GM21619 (cell line): ENCODE results near the gene ZNF488.

ENCODE experiments used
- ATAC-seq: cut with Tn5 transposase; IDR thresholded peaks from one replicate; pipeline ENCODE4 v1.9.1; 2021; ENCODE audit not compliant: unreplicated experiment

ZNF488 gene

DNA sequence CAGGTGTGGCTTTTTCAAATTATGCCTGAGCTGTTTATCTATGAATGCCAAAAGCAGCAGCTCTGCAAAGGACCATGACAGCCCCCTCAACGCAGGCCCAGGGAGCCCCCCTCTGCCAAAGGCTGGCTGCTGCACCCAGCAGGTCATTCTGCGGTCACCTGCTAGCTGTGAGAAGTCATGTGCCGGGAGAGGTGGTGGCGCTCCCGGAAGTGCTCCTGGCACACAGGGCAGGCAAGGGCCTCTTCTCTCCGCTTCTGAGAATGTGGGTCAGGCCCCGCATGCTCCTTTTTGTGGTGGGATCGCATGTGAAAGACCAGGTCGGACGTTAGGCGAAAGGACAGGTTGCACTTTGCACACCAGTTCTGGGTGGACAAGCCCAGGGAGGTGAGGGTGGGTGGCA, 16.4 kb downstream of the ZNF488 start:
- ATAC-seq = no peak

DNA sequence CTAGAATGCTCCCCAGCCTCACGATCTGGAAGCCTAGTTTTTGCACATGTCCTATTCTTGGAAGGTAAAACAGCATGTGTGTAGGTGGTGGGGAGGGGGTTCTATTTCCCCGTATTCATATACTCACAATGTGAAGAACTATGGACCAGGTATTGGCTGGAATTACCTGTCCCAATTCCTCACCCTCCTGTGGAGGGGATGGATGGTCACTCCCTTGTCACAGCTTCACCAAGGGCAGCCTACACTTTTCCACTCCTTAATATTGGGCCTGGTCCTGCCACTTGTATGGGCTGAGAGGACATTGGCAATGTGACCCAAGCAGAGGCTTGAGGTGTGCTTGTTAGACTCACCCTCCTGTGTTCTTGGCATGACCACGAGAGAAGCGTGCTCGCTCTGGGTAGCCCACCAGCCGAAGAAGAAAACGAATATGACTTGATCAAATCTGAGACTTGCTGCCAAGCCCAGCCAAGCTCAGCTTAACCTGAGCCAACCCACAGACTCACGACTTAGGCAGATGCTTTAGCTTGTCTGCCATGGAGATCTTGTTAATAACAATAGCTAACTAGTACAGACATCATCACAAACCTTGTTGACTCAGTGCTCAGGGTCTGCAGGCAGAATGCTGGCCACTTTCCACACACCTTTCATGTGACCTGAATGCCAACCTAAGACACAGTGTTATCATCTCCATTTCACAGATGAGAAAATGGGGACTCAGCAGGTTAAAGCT, 17.2 kb downstream of the ZNF488 start:
- no peak for ATAC-seq

- no peak for ATAC-seq
Measured at GRCh38 chr10:47366181-47366631, 17.9 kb downstream of the ZNF488 start.

DNA sequence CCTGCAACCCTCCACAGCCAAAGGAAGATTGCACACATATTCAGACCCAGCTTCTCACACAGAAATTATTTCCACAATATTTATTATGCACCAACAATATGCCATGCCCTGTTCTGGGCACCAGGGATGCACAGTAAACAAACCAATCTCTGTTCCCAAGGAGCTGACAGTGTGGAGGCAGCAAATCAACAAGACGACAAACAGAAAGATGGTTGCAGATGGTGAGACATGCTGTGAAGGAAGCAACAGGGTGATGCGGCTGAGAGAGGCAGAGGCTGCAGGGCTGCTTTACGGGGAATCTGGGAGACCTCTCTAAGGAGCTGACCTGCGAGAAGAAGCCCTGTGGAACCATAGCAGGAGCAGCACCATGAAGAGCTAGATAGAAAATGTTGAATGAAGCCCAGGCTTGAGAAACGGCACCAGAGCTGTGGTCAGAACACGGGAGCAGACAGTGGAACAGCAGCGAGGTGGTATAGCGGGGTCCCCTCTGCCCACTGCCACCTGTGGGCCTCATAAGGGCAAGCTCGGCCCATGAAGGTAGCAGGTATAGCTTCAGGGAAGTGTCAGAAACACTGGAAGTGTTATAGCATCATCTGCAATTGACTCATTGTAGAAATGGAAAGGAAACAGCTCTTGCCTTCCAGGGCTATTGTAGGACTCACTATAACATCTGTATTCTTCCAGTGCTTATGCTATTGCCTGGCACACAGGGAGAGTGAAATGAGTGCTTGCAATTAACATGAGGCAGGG, 18.5 kb downstream of the ZNF488 start:
- ATAC-seq = no peak

DNA sequence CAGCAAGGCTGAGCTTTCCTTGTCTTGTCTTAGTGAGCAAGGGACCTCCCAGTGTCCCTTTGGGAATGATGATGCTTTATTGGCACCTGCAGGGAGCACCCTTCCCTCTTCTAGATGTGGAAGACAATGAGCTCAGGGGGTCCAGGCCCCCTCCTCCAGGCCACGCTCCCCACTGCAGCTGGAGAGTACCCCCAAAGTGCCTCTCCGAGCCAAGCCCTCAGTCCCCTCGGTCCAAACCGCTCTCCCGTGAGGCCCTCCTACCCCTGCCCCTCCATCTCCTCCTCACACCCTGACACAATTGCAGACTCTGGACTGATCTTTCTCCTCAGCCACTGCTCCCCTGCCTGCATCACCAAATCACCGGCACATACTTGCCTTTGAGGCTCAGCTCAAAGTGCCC, 19.2 kb downstream of the ZNF488 start:
- no peak for ATAC-seq

- no peak for ATAC-seq
Measured at GRCh38 chr10:47364366-47364765, 19.7 kb downstream of the ZNF488 start.

- no peak for ATAC-seq
Measured at GRCh38 chr10:47363781-47364180, 20.3 kb downstream of the ZNF488 start.

DNA sequence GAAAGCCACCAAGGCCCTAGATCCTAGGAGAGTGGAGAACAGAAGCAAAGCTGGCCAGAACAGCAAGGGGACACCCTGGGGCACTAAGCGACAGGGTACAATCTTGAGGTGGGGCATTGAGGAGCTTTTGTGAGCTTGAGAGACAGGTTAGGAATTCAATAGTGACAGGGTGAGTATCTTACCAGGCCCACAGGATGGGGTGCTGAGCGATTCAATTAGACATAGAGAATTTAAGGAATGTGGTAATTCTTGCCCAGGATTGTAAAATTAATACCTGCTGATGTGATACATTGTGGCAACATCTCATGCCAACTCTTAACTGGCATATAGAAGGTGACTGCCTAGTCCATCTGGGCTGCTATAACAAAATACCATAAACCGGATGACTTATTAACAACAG, 21.9 kb downstream of the ZNF488 start:
- no peak for ATAC-seq

GRCh38 chr10:47361293-47361692, 22.8 kb downstream of the ZNF488 start:
- ATAC-seq = no peak

- ATAC-seq = no peak
Measured at GRCh38 chr10:47360419-47361040, 23.6 kb downstream of the ZNF488 start.

- ATAC-seq = no peak
Measured at GRCh38 chr10:47359626-47360418, 24.3 kb downstream of the ZNF488 start.

- ATAC-seq = no peak
Measured at GRCh38 chr10:47359101-47359500, 25.0 kb downstream of the ZNF488 start.

DNA sequence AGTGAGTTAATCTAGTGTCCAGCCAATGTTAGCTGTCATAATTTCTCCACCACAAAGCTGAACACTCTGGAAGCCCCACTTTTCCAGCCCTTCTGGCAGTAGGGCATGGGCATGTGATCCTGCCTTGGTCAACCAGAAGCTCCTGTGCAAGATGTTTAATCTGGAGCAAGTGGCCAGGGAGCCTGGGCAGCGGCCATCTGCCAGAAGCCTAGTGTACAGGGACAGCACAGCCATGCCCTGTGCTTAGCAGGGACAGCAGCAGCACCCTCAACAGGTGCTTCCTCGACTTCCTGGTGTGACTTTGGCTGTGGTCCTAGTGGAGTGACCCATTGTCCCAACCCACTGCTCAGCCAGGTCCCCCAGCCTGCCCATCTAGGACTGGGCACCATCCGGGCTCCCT, 25.6 kb downstream of the ZNF488 start:
- no peak for ATAC-seq

- ATAC-seq = no peak
Measured at GRCh38 chr10:47357911-47358310, 26.2 kb downstream of the ZNF488 start.

- no peak for ATAC-seq
Measured at GRCh38 chr10:47357131-47357582, 26.9 kb downstream of the ZNF488 start.

DNA sequence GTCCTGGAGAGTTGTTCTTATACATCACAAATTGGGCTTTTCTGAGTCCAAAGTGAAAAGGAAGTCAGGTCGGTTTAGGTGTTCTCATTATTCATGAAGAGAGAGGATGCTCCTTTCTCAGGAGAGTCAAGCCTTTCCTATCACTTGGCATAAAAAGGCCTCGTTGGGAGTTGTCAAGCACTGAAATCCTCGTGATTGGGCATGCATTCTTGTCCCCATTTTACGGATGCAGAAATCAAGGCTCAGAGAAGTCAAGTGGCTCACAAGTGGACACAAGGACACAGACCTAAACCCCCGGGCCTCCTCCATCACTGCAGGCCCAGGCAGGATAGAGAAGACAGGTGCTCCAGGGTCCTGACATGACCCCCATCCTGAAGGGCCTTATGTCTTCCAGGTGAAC, 27.4 kb downstream of the ZNF488 start:
- no peak for ATAC-seq

GRCh38 chr10:47354900-47355299, 29.2 kb downstream of the ZNF488 start:
- ATAC-seq = no peak

- no peak for ATAC-seq
Measured at GRCh38 chr10:47354165-47354564, 29.9 kb downstream of the ZNF488 start.

- ATAC-seq = no peak
Measured at GRCh38 chr10:47353351-47353750, 30.7 kb downstream of the ZNF488 start.

GRCh38 chr10:47351899-47352815, 31.9 kb downstream of the ZNF488 start:
- no peak for ATAC-seq
